Gastroesophageal sphincter (tissue), 4 donors: Measurements from ENCODE around the gene AP2A2. TPM values are rescaled to one million over a fixed set of nuclear protein-coding genes. Genes with fewer than 3 reads are reported as not detected.

Experiments
- ATAC-seq: fragments of 150-250 bp; one replicate; pipeline ENCODE4 v1.9.1; 2016; ENCODE audit warnings: mild to moderate bottlenecking, moderate library complexity
- H3K27ac ChIP-seq, 4 donors: fragments of 200-600 bp; sonication (generic) in 3 of 4; 1 replicate in 3 of 4; 2 replicates in 1 of 4; pipeline ENCODE4 v1.5.1; 2016 to 2019
- H3K27me3 ChIP-seq: fragments of 200-600 bp; sonication (generic); one replicate; pipeline ENCODE4 v1.5.1; 2019
- H3K36me3 ChIP-seq, 2 donors: fragments of 200-600 bp; sonication (generic); one replicate each; pipeline ENCODE4 v1.5.1; 2019; ENCODE audit warnings: control low read depth in 1 of 2
- H3K4me1 ChIP-seq, 3 donors: fragments of 200-600 bp; sonication (generic); 1 replicate in 2 of 3; 2 replicates in 1 of 3; pipeline ENCODE4 v1.5.1; 2016 to 2019; ENCODE audit warnings: control low read depth in 2 of 3
- H3K4me3 ChIP-seq, 2 donors: fragments of 200-600 bp; sonication (generic); one replicate each; pipeline ENCODE4 v1.5.1; 2019; ENCODE audit warnings: mild to moderate bottlenecking in 1 of 2, moderate library complexity in 1 of 2
- H3K9me3 ChIP-seq, 3 donors: fragments of 200-600 bp; sonication (generic); one replicate each; pipeline ENCODE4 v1.5.1; 2017 to 2019; ENCODE audit warnings: control low read depth in 2 of 3
- CTCF ChIP-seq, 4 experiments: fragments of 200-600 bp in 2 of 4; fragments of 450-650 bp in 2 of 4; sonication (generic) in 1 of 4; IDR thresholded peaks; one replicate each; pipeline ENCODE4 v1.5.1; 2017 to 2019; ENCODE audit warnings: antibody characterized with exemption in 4 of 4, mild to moderate bottlenecking in 2 of 4, moderate library complexity in 2 of 4
- EP300 ChIP-seq: sonication (generic); formaldehyde crosslinking; IDR thresholded peaks from one replicate; pipeline ENCODE4 v1.6.1; 2017; ENCODE audit warnings: antibody characterized with exemption, mild to moderate bottlenecking
- POLR2A ChIP-seq, 2 donors: fragments of 450-650 bp; IDR thresholded peaks; one replicate each; pipeline ENCODE4 v1.6.1; 2017; ENCODE audit warnings: antibody characterized with exemption in 2 of 2, mild to moderate bottlenecking in 2 of 2, moderate library complexity in 1 of 2
- POLR2AphosphoS5 ChIP-seq: sonication (generic); formaldehyde crosslinking; IDR thresholded peaks from one replicate; pipeline ENCODE4 v1.6.1; 2017; ENCODE audit warnings: antibody characterized with exemption
- WGBS, 2 donors: methylation state at CpG; one replicate each; pipeline ENCODE4 v1.1.5; 2018; ENCODE audit warnings: low coverage in 1 of 2; 5-methylcytosine and 5-hydroxymethylcytosine counted together
- total RNA-seq, 4 donors: library from RNA; depleted of rRNA; stranded (reverse); fragments of >200 nt; gene quantifications; one replicate each; pipeline ENCODE4 v1.1.0, GENCODE V29; 2016

Gene AP2A2
- total RNA-seq, 4 donors from 2014 or later, result 47.9 to 88.5 (median 61.6) TPM

GRCh38 chr11:997907-998306, 72.2 kb downstream of the AP2A2 start:
- no peak for ATAC-seq

GRCh38 chr11:999009-999408, 73.3 kb downstream of the AP2A2 start:
- TF ChIP-seq POLR2AphosphoS5, result no peak
- TF ChIP-seq CTCF (IDR thresholded peaks at IDR 0.05), result no peak
- no peak for TF ChIP-seq POLR2A (IDR thresholded peaks at IDR 0.05)
- TF ChIP-seq EP300, result no peak
- Histone ChIP-seq H3K9me3 (no peaks in the 10 kb centered on the region), H3K4me3 (no peak overlapping the region), H3K36me3 (peaks cover 0 to 95% of the 10 kb centered on the region in 2 donors), H3K4me1 (peaks cover 0 to 11% (median 0%) of the 10 kb centered on the region in 3 donors), H3K27ac (no peak overlapping the region), H3K27me3 (no peaks in the 10 kb centered on the region)
- ATAC-seq, result no peak
- 93% methylated on average over 3 of the region's 10 CpGs; no CpG with 5 or more reads in 1 of the 2 donors for WGBS, 2 donors

More at GRCh38 chr11:997907-998306, 72.2 kb downstream of the AP2A2 start:
- H3K4me1 ChIP-seq, result peaks cover 0 to 11% (median 0%) of the 10 kb centered on the region in 3 donors
- peaks cover 0 to 95% of the 10 kb centered on the region in 2 donors for H3K36me3 ChIP-seq
- no peak for TF ChIP-seq EP300
- no peak for TF ChIP-seq POLR2A (IDR thresholded peaks at IDR 0.05)
- no peak for TF ChIP-seq CTCF (IDR thresholded peaks at IDR 0.05)
- no peak for TF ChIP-seq POLR2AphosphoS5
- 85 to 100% methylated on average over 2 to 5 of the region's 14 CpGs for WGBS, 2 donors
- H3K27ac ChIP-seq, result no peak overlapping the region
- no peaks in the 10 kb centered on the region for H3K9me3 ChIP-seq
- H3K4me3 ChIP-seq, result no peak overlapping the region
- no peaks in the 10 kb centered on the region for H3K27me3 ChIP-seq

GRCh38 chr11:1000357-1001278, 74.9 kb downstream of the AP2A2 start:
- WGBS, 2 donors, result 63 to 89% methylated on average over 5 to 8 of the region's 38 CpGs
- TF ChIP-seq EP300, result no peak
- TF ChIP-seq POLR2A (IDR thresholded peaks at IDR 0.05), result no peak
- no peak for TF ChIP-seq POLR2AphosphoS5
- TF ChIP-seq CTCF (IDR thresholded peaks at IDR 0.05), result no peak
- Histone ChIP-seq H3K27ac (no peak overlapping the region), H3K9me3 (no peaks in the 10 kb centered on the region), H3K27me3 (no peaks in the 10 kb centered on the region), H3K36me3 (peaks cover 0 to 97% of the 10 kb centered on the region in 2 donors), H3K4me1 (peaks cover 0 to 5% (median 0%) of the 10 kb centered on the region in 3 donors), H3K4me3 (no peak overlapping the region)
- no peak for ATAC-seq

GRCh38 chr11:1001617-1002405, 76.1 kb downstream of the AP2A2 start:
- Histone ChIP-seq H3K4me1 (no peaks in the 10 kb centered on the region), H3K4me3 (no peak overlapping the region), H3K27ac (no peak overlapping the region), H3K9me3 (no peaks in the 10 kb centered on the region), H3K36me3 (peaks cover 0 to 95% of the 10 kb centered on the region in 2 donors), H3K27me3 (no peaks in the 10 kb centered on the region)
- TF ChIP-seq POLR2AphosphoS5 (no peak), CTCF (IDR thresholded peaks at IDR 0.05) (no peak), EP300 (no peak), POLR2A (IDR thresholded peaks at IDR 0.05) (no peak)
- no peak for ATAC-seq
- WGBS, 2 donors, result 83% methylated on average over 1 of the region's 32 CpGs; no CpG with 5 or more reads in 1 of the 2 donors
